ENCODE results near the gene TRIM24. TPM values are rescaled to one million over a fixed set of nuclear protein-coding genes. Genes with fewer than 3 reads are reported as not detected.

The TRIM24 gene
- total RNA-seq, 1 donor from 2014 or later = 93.8 TPM

GRCh38 chr7:138519061-138519798 is 59.2 kb downstream of the TRIM24 start:
- Mint-ChIP-seq H3K27ac (ENCODE audit: unreplicated experiment) (no peak overlapping the region), H3K4me3 (no peak overlapping the region)

GRCh38 chr7:138520742-138521141 is 60.7 kb downstream of the TRIM24 start:
- Mint-ChIP-seq H3K27me3 (ENCODE audit: low read depth) (no peaks in the 10 kb centered on the region), H3K27ac (ENCODE audit: unreplicated experiment) (no peak overlapping the region), H3K4me3 (no peak overlapping the region), H3K36me3 (ENCODE audit: low read depth) (peaks cover 47% of the 10 kb centered on the region), H3K4me1 (peaks cover 4% of the 10 kb centered on the region), H3K9me3 (peaks cover 4% of the 10 kb centered on the region)
- DNase-seq (ENCODE audit: low read depth, low spot score) = no peak
- no peak for TF ChIP-seq CTCF (conservative IDR thresholded peaks at IDR 0.05)

More at GRCh38 chr7:138519061-138519798, 59.2 kb downstream of the TRIM24 start:
- no peak for TF ChIP-seq CTCF (conservative IDR thresholded peaks at IDR 0.05)
- DNase-seq (ENCODE audit: low read depth, low spot score) = no peak
- H3K4me1 Mint-ChIP-seq = peaks cover 7% of the 10 kb centered on the region
- H3K27me3 Mint-ChIP-seq (ENCODE audit: low read depth) = no peaks in the 10 kb centered on the region
- H3K9me3 Mint-ChIP-seq = no peaks in the 10 kb centered on the region
- H3K36me3 Mint-ChIP-seq (ENCODE audit: low read depth) = peaks cover 45% of the 10 kb centered on the region

GRCh38 chr7:138521837-138522461 is 61.9 kb downstream of the TRIM24 start:
- peaks cover 56% of the 10 kb centered on the region for H3K36me3 Mint-ChIP-seq (ENCODE audit: low read depth)
- no peaks in the 10 kb centered on the region for H3K27me3 Mint-ChIP-seq (ENCODE audit: low read depth)
- no peak for DNase-seq (ENCODE audit: low read depth, low spot score)
- H3K4me3 Mint-ChIP-seq = no peak overlapping the region
- H3K27ac Mint-ChIP-seq (ENCODE audit: unreplicated experiment) = no peak overlapping the region
- H3K9me3 Mint-ChIP-seq = peaks cover 7% of the 10 kb centered on the region
- TF ChIP-seq CTCF (conservative IDR thresholded peaks at IDR 0.05) = no peak
- peaks cover 4% of the 10 kb centered on the region for H3K4me1 Mint-ChIP-seq

DNA sequence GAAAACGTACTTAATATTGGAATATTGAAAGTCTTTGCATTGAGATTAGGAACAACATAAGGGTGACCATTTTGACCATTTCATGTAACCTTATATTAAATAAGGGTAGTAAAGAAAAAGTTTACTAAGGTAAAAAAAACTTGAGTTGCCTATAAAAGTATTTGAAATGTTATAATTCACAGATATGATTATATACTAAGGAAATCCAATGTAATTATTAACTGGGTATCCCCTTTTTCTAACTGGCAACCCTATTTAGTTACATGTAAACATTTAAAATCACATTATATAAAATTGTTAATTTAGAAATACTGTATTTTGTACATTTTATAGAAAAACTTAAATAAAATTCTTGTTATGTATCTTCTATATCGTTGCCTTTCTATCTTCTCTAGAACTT is 64.2 kb downstream of the TRIM24 start:
- DNase-seq (ENCODE audit: low read depth, low spot score) = no peak
- Mint-ChIP-seq H3K9me3 (peaks cover 15% of the 10 kb centered on the region), H3K27me3 (ENCODE audit: low read depth) (no peaks in the 10 kb centered on the region), H3K4me1 (no peaks in the 10 kb centered on the region), H3K4me3 (no peak overlapping the region), H3K27ac (ENCODE audit: unreplicated experiment) (no peak overlapping the region), H3K36me3 (ENCODE audit: low read depth) (peaks cover 60% of the 10 kb centered on the region)
- no peak for TF ChIP-seq CTCF (conservative IDR thresholded peaks at IDR 0.05)

DNA sequence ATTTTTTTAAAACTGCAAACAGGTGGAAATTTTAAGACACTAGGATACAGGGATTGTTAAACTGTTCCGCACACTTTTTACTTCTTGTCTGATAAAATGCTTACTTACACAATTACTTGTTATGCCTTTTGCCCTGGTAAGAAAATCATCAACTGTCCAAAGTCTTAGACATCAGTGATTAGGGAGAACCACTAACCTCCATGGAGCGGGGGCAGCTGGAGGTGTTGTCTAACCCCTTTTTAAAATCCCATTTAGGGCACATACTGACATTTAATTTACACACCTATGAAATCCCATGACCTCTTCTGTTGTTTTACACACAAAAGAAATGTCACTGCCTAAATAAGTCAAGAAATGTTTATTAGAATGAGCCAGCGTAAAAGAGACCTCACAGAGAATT is 65.7 kb downstream of the TRIM24 start:
- no peak overlapping the region for H3K27ac Mint-ChIP-seq (ENCODE audit: unreplicated experiment)
- TF ChIP-seq CTCF (conservative IDR thresholded peaks at IDR 0.05) = no peak
- H3K36me3 Mint-ChIP-seq (ENCODE audit: low read depth) = peaks cover 61% of the 10 kb centered on the region
- H3K27me3 Mint-ChIP-seq (ENCODE audit: low read depth) = no peaks in the 10 kb centered on the region
- H3K9me3 Mint-ChIP-seq = peaks cover 15% of the 10 kb centered on the region
- H3K4me1 Mint-ChIP-seq = no peaks in the 10 kb centered on the region
- DNase-seq (ENCODE audit: low read depth, low spot score) = no peak
- H3K4me3 Mint-ChIP-seq = no peak overlapping the region
